ENCODE measurements around the gene STEAP3.

Gene STEAP3

GRCh38 chr2:119233326-119234020 is 9.8 kb downstream of the STEAP3 start:
- H3K4me1 ChIP-seq (ENCODE audit: control insufficient read depth, insufficient read depth, low read length), result peaks cover 26% of the 10 kb centered on the region
- WGBS, 2 experiments, result 92 to 95% methylated on average over 7 of the region's 7 CpGs
- H3K4me3 ChIP-seq (ENCODE audit: insufficient read depth, low read depth, low read length), result no peak overlapping the region
- H3K36me3 ChIP-seq (ENCODE audit: control insufficient read depth, insufficient read depth, low read length), result no peaks in the 10 kb centered on the region
- H3K9me3 ChIP-seq (ENCODE audit: control insufficient read depth, low read length), result no peaks in the 10 kb centered on the region
- H3K27ac ChIP-seq (ENCODE audit: insufficient read depth, low read depth, low read length, poor library complexity, severe bottlenecking), result no peak overlapping the region
- H3K27me3 ChIP-seq (ENCODE audit: control insufficient read depth, insufficient read depth, low read length, poor library complexity, severe bottlenecking), result no peaks in the 10 kb centered on the region

GRCh38 chr2:119234021-119235019 is 10.7 kb downstream of the STEAP3 start:
- Histone ChIP-seq H3K4me3 (ENCODE audit: insufficient read depth, low read depth, low read length) (no peak overlapping the region), H3K9me3 (ENCODE audit: control insufficient read depth, low read length) (no peaks in the 10 kb centered on the region), H3K36me3 (ENCODE audit: control insufficient read depth, insufficient read depth, low read length) (no peaks in the 10 kb centered on the region), H3K27me3 (ENCODE audit: control insufficient read depth, insufficient read depth, low read length, poor library complexity, severe bottlenecking) (no peaks in the 10 kb centered on the region), H3K4me1 (ENCODE audit: control insufficient read depth, insufficient read depth, low read length) (peaks cover 26% of the 10 kb centered on the region), H3K27ac (ENCODE audit: insufficient read depth, low read depth, low read length, poor library complexity, severe bottlenecking) (peak overlapping the region; percentile 39)
- WGBS, 2 experiments, result 57 to 61% methylated on average over 12 of the region's 13 CpGs

DNA sequence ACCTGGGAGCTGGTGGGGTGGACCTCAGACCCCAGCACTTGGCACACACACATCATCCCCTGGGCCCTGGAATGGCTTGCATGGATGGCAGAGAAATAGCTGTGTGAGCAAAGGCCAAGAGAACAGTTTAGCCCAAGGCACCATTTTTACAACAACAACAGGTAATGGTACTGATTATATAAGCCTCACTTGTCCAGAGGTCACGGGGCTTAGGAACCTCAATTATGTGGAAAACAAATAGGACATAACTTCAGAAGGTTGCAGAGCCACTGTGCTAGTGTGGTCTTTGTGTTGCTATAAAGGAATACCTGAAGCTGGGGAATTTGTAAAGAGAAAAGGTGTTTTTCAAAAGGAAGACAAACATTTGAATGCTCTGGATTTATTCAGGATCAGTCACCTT is 13.2 kb downstream of the STEAP3 start:
- H3K27me3 ChIP-seq (ENCODE audit: control insufficient read depth, insufficient read depth, low read length, poor library complexity, severe bottlenecking), result no peaks in the 10 kb centered on the region
- no peak overlapping the region for H3K27ac ChIP-seq (ENCODE audit: insufficient read depth, low read depth, low read length, poor library complexity, severe bottlenecking)
- H3K4me3 ChIP-seq (ENCODE audit: insufficient read depth, low read depth, low read length), result no peak overlapping the region
- H3K36me3 ChIP-seq (ENCODE audit: control insufficient read depth, insufficient read depth, low read length), result no peaks in the 10 kb centered on the region
- H3K4me1 ChIP-seq (ENCODE audit: control insufficient read depth, insufficient read depth, low read length), result peaks cover 23% of the 10 kb centered on the region
- H3K9me3 ChIP-seq (ENCODE audit: control insufficient read depth, low read length), result no peaks in the 10 kb centered on the region
- WGBS, 2 experiments, result 84 to 92% methylated on average over 1 of the region's 1 CpG

GRCh38 chr2:119240311-119241204 is 16.9 kb downstream of the STEAP3 start:
- H3K36me3 ChIP-seq (ENCODE audit: control insufficient read depth, insufficient read depth, low read length), result no peaks in the 10 kb centered on the region
- H3K4me1 ChIP-seq (ENCODE audit: control insufficient read depth, insufficient read depth, low read length), result peaks cover 11% of the 10 kb centered on the region
- H3K4me3 ChIP-seq (ENCODE audit: insufficient read depth, low read depth, low read length), result no peak overlapping the region
- H3K9me3 ChIP-seq (ENCODE audit: control insufficient read depth, low read length), result no peaks in the 10 kb centered on the region
- WGBS, 2 experiments, result 65 to 68% methylated on average over 15 of the region's 15 CpGs
- no peaks in the 10 kb centered on the region for H3K27me3 ChIP-seq (ENCODE audit: control insufficient read depth, insufficient read depth, low read length, poor library complexity, severe bottlenecking)
- H3K27ac ChIP-seq (ENCODE audit: insufficient read depth, low read depth, low read length, poor library complexity, severe bottlenecking), result no peak overlapping the region

DNA sequence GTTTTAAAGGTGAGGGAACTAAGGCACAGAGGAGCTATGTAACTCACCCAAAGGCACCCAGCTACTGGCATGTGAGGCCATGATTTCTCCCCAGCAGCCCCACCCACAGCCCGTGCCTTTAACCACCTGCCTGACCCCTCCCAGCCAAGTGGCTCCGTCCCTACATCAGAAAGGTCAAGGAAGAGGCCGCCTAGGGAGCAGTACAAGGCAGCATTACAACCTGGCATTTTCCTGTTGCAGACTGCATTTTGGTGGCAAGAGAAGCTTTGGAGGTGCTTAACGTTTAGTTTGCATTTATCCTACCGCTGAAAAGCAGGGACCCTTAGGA is 17.5 kb downstream of the STEAP3 start:
- Histone ChIP-seq H3K27me3 (ENCODE audit: control insufficient read depth, insufficient read depth, low read length, poor library complexity, severe bottlenecking) (no peaks in the 10 kb centered on the region), H3K4me3 (ENCODE audit: insufficient read depth, low read depth, low read length) (no peak overlapping the region), H3K4me1 (ENCODE audit: control insufficient read depth, insufficient read depth, low read length) (peaks cover 11% of the 10 kb centered on the region), H3K9me3 (ENCODE audit: control insufficient read depth, low read length) (no peaks in the 10 kb centered on the region), H3K27ac (ENCODE audit: insufficient read depth, low read depth, low read length, poor library complexity, severe bottlenecking) (no peak overlapping the region), H3K36me3 (ENCODE audit: control insufficient read depth, insufficient read depth, low read length) (peaks cover 3% of the 10 kb centered on the region)
- WGBS, 2 experiments, result 78 to 81% methylated on average over 5 of the region's 5 CpGs

- Histone ChIP-seq H3K9me3 (ENCODE audit: control insufficient read depth, low read length) (no peaks in the 10 kb centered on the region), H3K27me3 (ENCODE audit: control insufficient read depth, insufficient read depth, low read length, poor library complexity, severe bottlenecking) (no peaks in the 10 kb centered on the region), H3K4me1 (ENCODE audit: control insufficient read depth, insufficient read depth, low read length) (peaks cover 11% of the 10 kb centered on the region), H3K27ac (ENCODE audit: insufficient read depth, low read depth, low read length, poor library complexity, severe bottlenecking) (no peak overlapping the region), H3K4me3 (ENCODE audit: insufficient read depth, low read depth, low read length) (no peak overlapping the region), H3K36me3 (ENCODE audit: control insufficient read depth, insufficient read depth, low read length) (peaks cover 3% of the 10 kb centered on the region)
- WGBS, 2 experiments, result 88 to 90% methylated on average over 17 of the region's 17 CpGs
Measured at GRCh38 chr2:119242276-119243119, 18.9 kb downstream of the STEAP3 start.

GRCh38 chr2:119243621-119244020 is 20.0 kb downstream of the STEAP3 start:
- 85 to 92% methylated on average over 2 of the region's 2 CpGs for WGBS, 2 experiments

DNA sequence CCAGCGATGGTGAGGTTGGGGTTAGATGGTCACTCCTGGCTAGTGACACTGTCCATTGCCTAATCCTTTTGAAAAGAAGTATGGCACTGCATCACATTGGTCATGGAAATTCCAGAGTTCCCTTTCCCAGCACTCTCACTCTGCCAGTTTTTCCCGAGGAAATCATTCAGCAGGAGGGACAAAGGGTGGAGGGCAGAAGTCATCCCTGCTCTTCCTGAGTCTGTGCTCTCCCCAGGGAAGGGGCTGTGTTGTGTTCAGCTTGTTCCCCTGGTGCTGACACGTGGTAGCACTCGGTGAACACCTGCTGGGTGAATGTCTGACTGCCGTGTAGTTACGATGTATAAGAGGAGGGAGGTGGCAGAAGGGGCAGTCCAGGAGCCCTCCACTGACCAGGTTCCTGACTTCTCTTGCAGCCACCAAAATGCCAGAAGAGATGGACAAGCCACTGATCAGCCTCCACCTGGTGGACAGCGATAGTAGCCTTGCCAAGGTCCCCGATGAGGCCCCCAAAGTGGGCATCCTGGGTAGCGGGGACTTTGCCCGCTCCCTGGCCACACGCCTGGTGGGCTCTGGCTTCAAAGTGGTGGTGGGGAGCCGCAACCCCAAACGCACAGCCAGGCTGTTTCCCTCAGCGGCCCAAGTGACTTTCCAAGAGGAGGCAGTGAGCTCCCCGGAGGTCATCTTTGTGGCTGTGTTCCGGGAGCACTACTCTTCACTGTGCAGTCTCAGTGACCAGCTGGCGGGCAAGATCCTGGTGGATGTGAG is 21.6 kb downstream of the STEAP3 start:
- H3K36me3 ChIP-seq (ENCODE audit: control insufficient read depth, insufficient read depth, low read length), result peaks cover 3% of the 10 kb centered on the region
- no peak overlapping the region for H3K27ac ChIP-seq (ENCODE audit: insufficient read depth, low read depth, low read length, poor library complexity, severe bottlenecking)
- no peaks in the 10 kb centered on the region for H3K9me3 ChIP-seq (ENCODE audit: control insufficient read depth, low read length)
- WGBS, 2 experiments, result 91 to 92% methylated on average over 17 of the region's 17 CpGs
- no peaks in the 10 kb centered on the region for H3K27me3 ChIP-seq (ENCODE audit: control insufficient read depth, insufficient read depth, low read length, poor library complexity, severe bottlenecking)
- H3K4me1 ChIP-seq (ENCODE audit: control insufficient read depth, insufficient read depth, low read length), result peaks cover 9% of the 10 kb centered on the region
- no peak overlapping the region for H3K4me3 ChIP-seq (ENCODE audit: insufficient read depth, low read depth, low read length)

More at GRCh38 chr2:119243621-119244020, 20.0 kb downstream of the STEAP3 start:
- peaks cover 3% of the 10 kb centered on the region for H3K36me3 ChIP-seq (ENCODE audit: control insufficient read depth, insufficient read depth, low read length)
- no peak overlapping the region for H3K27ac ChIP-seq (ENCODE audit: insufficient read depth, low read depth, low read length, poor library complexity, severe bottlenecking)
- peaks cover 11% of the 10 kb centered on the region for H3K4me1 ChIP-seq (ENCODE audit: control insufficient read depth, insufficient read depth, low read length)
- no peaks in the 10 kb centered on the region for H3K27me3 ChIP-seq (ENCODE audit: control insufficient read depth, insufficient read depth, low read length, poor library complexity, severe bottlenecking)
- H3K9me3 ChIP-seq (ENCODE audit: control insufficient read depth, low read length), result no peaks in the 10 kb centered on the region
- no peak overlapping the region for H3K4me3 ChIP-seq (ENCODE audit: insufficient read depth, low read depth, low read length)

DNA sequence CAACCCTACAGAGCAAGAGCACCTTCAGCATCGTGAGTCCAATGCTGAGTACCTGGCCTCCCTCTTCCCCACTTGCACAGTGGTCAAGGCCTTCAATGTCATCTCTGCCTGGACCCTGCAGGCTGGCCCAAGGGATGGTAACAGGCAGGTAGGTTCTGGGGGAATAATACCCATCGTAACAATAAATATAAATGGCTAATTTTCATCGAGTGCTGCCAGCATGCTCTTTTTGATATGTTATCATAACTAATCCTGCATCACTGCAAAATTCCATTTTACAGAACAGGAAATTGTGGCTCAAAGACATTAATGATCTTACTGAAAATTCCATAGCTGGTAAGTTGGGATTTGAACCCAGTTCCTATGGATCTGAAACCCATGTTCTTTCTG is 22.2 kb downstream of the STEAP3 start:
- Histone ChIP-seq H3K4me1 (ENCODE audit: control insufficient read depth, insufficient read depth, low read length) (peaks cover 9% of the 10 kb centered on the region), H3K27me3 (ENCODE audit: control insufficient read depth, insufficient read depth, low read length, poor library complexity, severe bottlenecking) (no peaks in the 10 kb centered on the region), H3K4me3 (ENCODE audit: insufficient read depth, low read depth, low read length) (no peak overlapping the region), H3K9me3 (ENCODE audit: control insufficient read depth, low read length) (no peaks in the 10 kb centered on the region), H3K36me3 (ENCODE audit: control insufficient read depth, insufficient read depth, low read length) (peaks cover 3% of the 10 kb centered on the region), H3K27ac (ENCODE audit: insufficient read depth, low read depth, low read length, poor library complexity, severe bottlenecking) (no peak overlapping the region)
- 97% methylated on average over 3 of the region's 3 CpGs for WGBS, 2 experiments

Measured in ectodermal cell (in vitro differentiated cells).